Keratinocyte (primary cell): ENCODE measurements around the gene DLL4. TPM values are rescaled to one million over a fixed set of nuclear protein-coding genes. Genes with fewer than 3 reads are reported as not detected.

ENCODE experiments used
- DNase-seq: peaks from one replicate; pipeline ENCODE4 v3.0.0-alpha.2; 2011; ENCODE audit warnings: low read depth, missing footprints, low spot score
- FAIRE-seq: peaks from 2 replicates; lab custom pipeline; 2011; peaks lifted over from hg19 to GRCh38; lab: Jason Lieb, UNC
- H2AFZ ChIP-seq: 2 replicates; pipeline ENCODE4 v1.6.0; 2012; ENCODE audit warnings: low read length, control low read depth, inconsistent platforms; ENCODE audit not compliant: control insufficient read depth
- H3K27ac ChIP-seq: 2 replicates; pipeline ENCODE4 v1.5.1; 2011; ENCODE audit warnings: low read length; ENCODE audit not compliant: control insufficient read depth, insufficient read depth
- H3K27me3 ChIP-seq: 3 replicates; pipeline ENCODE4 v1.6.0; 2011; ENCODE audit warnings: low read length; ENCODE audit not compliant: control insufficient read depth, insufficient read depth; ENCODE audit errors: extremely low read depth
- H3K36me3 ChIP-seq, 2 experiments: 2 replicates in 1 of 2; 3 replicates in 1 of 2; pipeline ENCODE4 v1.5.1; 2011; ENCODE audit warnings: low read length in 2 of 2, mild to moderate bottlenecking in 1 of 2; ENCODE audit not compliant: control insufficient read depth in 2 of 2, insufficient read depth in 2 of 2; ENCODE audit errors: extremely low read depth in 1 of 2
- H3K4me1 ChIP-seq: 3 replicates; pipeline ENCODE4 v1.5.1; 2011; ENCODE audit warnings: low read length; ENCODE audit not compliant: control insufficient read depth, insufficient read depth; ENCODE audit errors: extremely low read depth
- H3K4me2 ChIP-seq: 3 replicates; pipeline ENCODE4 v1.6.0; 2011; ENCODE audit warnings: low read depth, low read length; ENCODE audit not compliant: control insufficient read depth, insufficient read depth; ENCODE audit errors: extremely low read depth
- H3K4me3 ChIP-seq, 3 experiments: fragments of 200-600 bp in 1 of 3; sonication (generic) in 1 of 3; 2 replicates in 2 of 3; 3 replicates in 1 of 3; pipeline ENCODE4 v1.5.1; 2011 to 2016; ENCODE audit warnings: low read length in 3 of 3, mild to moderate bottlenecking in 3 of 3, control low read depth in 2 of 3, inconsistent platforms in 1 of 3, low read depth in 1 of 3, mixed read lengths in 1 of 3, mixed run types in 1 of 3, moderate library complexity in 1 of 3; ENCODE audit not compliant: control insufficient read depth in 2 of 3, insufficient read depth in 2 of 3; ENCODE audit errors: extremely low read depth in 1 of 3
- H3K79me2 ChIP-seq: 2 replicates; pipeline ENCODE4 v1.6.0; 2012; ENCODE audit warnings: low read length; ENCODE audit not compliant: control insufficient read depth, insufficient read depth
- H3K9ac ChIP-seq: 3 replicates; pipeline ENCODE4 v1.6.0; 2011; ENCODE audit warnings: low read length; ENCODE audit not compliant: control insufficient read depth, insufficient read depth; ENCODE audit errors: extremely low read depth
- H3K9me1 ChIP-seq: 3 replicates; pipeline ENCODE4 v1.6.0; 2011; ENCODE audit warnings: low read length; ENCODE audit not compliant: control insufficient read depth, insufficient read depth; ENCODE audit errors: extremely low read depth
- H3K9me3 ChIP-seq: 2 replicates; pipeline ENCODE4 v1.5.1; 2012; ENCODE audit warnings: low read depth, low read length; ENCODE audit not compliant: control insufficient read depth
- H4K20me1 ChIP-seq: 3 replicates; pipeline ENCODE4 v1.6.0; 2011; ENCODE audit warnings: low read length; ENCODE audit not compliant: control insufficient read depth, insufficient read depth; ENCODE audit errors: extremely low read depth
- CTCF ChIP-seq, 3 experiments: IDR thresholded peaks in 1 of 3; conservative IDR thresholded peaks in 1 of 3; optimal IDR thresholded peaks in 1 of 3; 2 replicates in 2 of 3; 3 replicates in 1 of 3; pipeline versions ENCODE3 to v1.5.1; 2011; ENCODE audit warnings: low read length in 3 of 3, mild to moderate bottlenecking in 3 of 3, moderate library complexity in 2 of 3, control low read depth in 1 of 3, inconsistent platforms in 1 of 3; ENCODE audit not compliant: insufficient read depth in 2 of 3; ENCODE audit errors: extremely low read depth in 1 of 3
- EZH2 ChIP-seq: IDR thresholded peaks from one replicate; pipeline ENCODE4 v1.6.1; 2012; ENCODE audit warnings: inconsistent platforms, mild to moderate bottlenecking, low read length, moderate library complexity
- dilution Hi-C: fragments of 300-500 bp; cut with MboI; formaldehyde crosslinking; loops from one replicate; pipeline ENCODE4 v1.7.0; 2020; ENCODE audit warnings: low sequenced_read_pairs; ENCODE audit not compliant: extremely low pct_ligation_motif_present
- polyA plus RNA-seq, 5 experiments: library from polyadenylated mRNA; depleted of rRNA in 3 of 5; stranded (reverse) in 3 of 5; stranded (forward) in 1 of 5; unstranded in 1 of 5; fragments of >200 nt; gene quantifications; 1 replicate in 1 of 5; 2 replicates in 3 of 5; 3 replicates in 1 of 5; pipeline versions ENCODE4 v1.2.1 to v1.2.3, GENCODE V29; 2011 to 2012; ENCODE audit warnings: missing spikeins in 2 of 5, low read depth in 1 of 5, low replicate concordance in 1 of 5

The DLL4 gene
- polyA plus RNA-seq, 1 donor (not counting 4 experiments of a cell fraction or from before 2014, with no cell fraction given), result not detected

GRCh38 chr15:40944510-40945296, 15.6 kb downstream of the DLL4 start:
- H3K27ac ChIP-seq, result no peak overlapping the region
- no peaks in the 10 kb centered on the region for H3K9me3 ChIP-seq
- no peak overlapping the region for H3K9ac ChIP-seq
- no peak overlapping the region for H3K4me3 ChIP-seq
- H3K4me1 ChIP-seq, result peaks cover 6% of the 10 kb centered on the region
- H3K36me3 ChIP-seq, result no peaks in the 10 kb centered on the region
- no peak for FAIRE-seq
- H3K27me3 ChIP-seq, result peaks cover 32% of the 10 kb centered on the region
- TF ChIP-seq CTCF (optimal IDR thresholded peaks at IDR 0.05 in 1 of 3, IDR thresholded peaks at IDR 0.05 in 1 of 3, conservative IDR thresholded peaks at IDR 0.05 in 1 of 3; ENCODE audit: extremely low read depth in 1 of 3, insufficient read depth in 2 of 3, low read length in 3 of 3) (no peak), EZH2 (no peak)
- no peaks in the 10 kb centered on the region for H3K9me1 ChIP-seq
- H4K20me1 ChIP-seq, result no peaks in the 10 kb centered on the region
- no peaks in the 10 kb centered on the region for H3K79me2 ChIP-seq
- H2AFZ ChIP-seq, result no peak overlapping the region
- H3K4me2 ChIP-seq, result no peak overlapping the region
- no peak for DNase-seq
- dilution Hi-C loops, result no loop called here

DNA sequence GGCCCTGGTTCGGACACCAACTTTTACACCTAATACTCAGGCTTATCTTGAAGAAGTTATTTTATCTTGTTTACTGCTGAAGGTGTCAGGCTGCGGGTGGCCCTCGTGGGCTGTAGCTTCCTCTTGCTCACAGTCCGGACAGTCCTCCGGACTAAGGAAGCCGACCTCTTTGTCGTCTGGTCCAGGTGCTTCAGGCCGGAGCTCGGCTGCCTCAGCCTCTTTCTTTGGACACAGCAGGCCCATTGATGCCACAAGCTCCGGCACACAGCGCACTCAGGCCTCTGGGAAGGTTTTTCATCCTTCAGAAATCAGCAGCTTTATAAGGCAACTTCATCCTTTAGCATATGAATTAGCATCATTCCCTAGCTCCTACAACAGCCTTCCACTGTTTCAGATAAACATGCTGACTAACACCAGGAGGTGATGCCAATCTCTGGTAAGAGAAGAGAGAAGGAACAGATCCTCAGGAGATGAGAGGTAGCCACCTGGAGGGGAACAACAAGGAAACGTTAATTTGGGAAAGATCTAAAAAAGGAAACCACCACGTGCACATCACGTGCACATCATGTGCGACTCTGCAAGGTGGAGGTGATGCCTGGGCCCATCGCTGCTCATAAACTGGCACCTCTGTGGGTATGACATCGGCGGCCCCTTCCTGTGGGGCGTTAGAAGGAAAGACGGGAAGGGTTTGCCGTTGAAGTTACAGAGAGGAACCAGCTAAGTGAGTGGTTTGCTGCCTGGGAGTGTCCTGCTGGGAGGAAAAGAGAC, 19.8 kb downstream of the DLL4 start:
- peaks cover 10% of the 10 kb centered on the region for H3K4me1 ChIP-seq
- FAIRE-seq (no peak), DNase-seq (no peak)
- H3K4me3 ChIP-seq, result no peak overlapping the region
- no peak overlapping the region for H3K4me2 ChIP-seq
- H3K79me2 ChIP-seq, result no peaks in the 10 kb centered on the region
- H3K27ac ChIP-seq, result no peak overlapping the region
- TF ChIP-seq CTCF (optimal IDR thresholded peaks at IDR 0.05 in 1 of 3, IDR thresholded peaks at IDR 0.05 in 1 of 3, conservative IDR thresholded peaks at IDR 0.05 in 1 of 3; ENCODE audit: extremely low read depth in 1 of 3, insufficient read depth in 2 of 3, low read length in 3 of 3) (no peak), EZH2 (no peak)
- dilution Hi-C loops, result no loop called here
- peaks cover 11% of the 10 kb centered on the region for H3K27me3 ChIP-seq
- H3K9me3 ChIP-seq, result no peaks in the 10 kb centered on the region
- H2AFZ ChIP-seq, result peak overlapping the region; percentile 4
- no peaks in the 10 kb centered on the region for H4K20me1 ChIP-seq
- peaks cover 0 to 1% of the 10 kb centered on the region in 2 experiments for H3K36me3 ChIP-seq
- no peaks in the 10 kb centered on the region for H3K9me1 ChIP-seq
- no peak overlapping the region for H3K9ac ChIP-seq
